SKM-1 (cell line): Measurements from ENCODE around the gene CHST2.

Experiments used
- DNase-seq: peaks from one replicate; lab custom pipeline; 2025; ENCODE audit not compliant: unreplicated experiment; lab: John Stamatoyannopoulos, UW

The CHST2 gene

GRCh38 chr3:143128227-143128955 is 8.8 kb downstream of the CHST2 start:
- no peak for DNase-seq

GRCh38 chr3:143132246-143132980 is 12.8 kb downstream of the CHST2 start:
- DNase-seq = no peak

- DNase-seq = no peak
Observed at GRCh38 chr3:143134471-143134870, 14.9 kb downstream of the CHST2 start.

GRCh38 chr3:143135150-143135549 is 15.6 kb downstream of the CHST2 start:
- DNase-seq = no peak

GRCh38 chr3:143137435-143138036 is 18.0 kb downstream of the CHST2 start:
- DNase-seq = no peak

GRCh38 chr3:143138953-143139352 is 19.4 kb downstream of the CHST2 start:
- DNase-seq = no peak

- DNase-seq = no peak
Observed at GRCh38 chr3:143139762-143140161, 20.2 kb downstream of the CHST2 start.

- no peak for DNase-seq
Observed at GRCh38 chr3:143140550-143140949, 21.0 kb downstream of the CHST2 start.

- DNase-seq = no peak
Observed at GRCh38 chr3:143142354-143142753, 22.8 kb downstream of the CHST2 start.

- DNase-seq = no peak
Observed at GRCh38 chr3:143145906-143146305, 26.3 kb downstream of the CHST2 start.

- DNase-seq = no peak
Observed at GRCh38 chr3:143146486-143147274, 27.1 kb downstream of the CHST2 start.

GRCh38 chr3:143147707-143148106 is 28.1 kb downstream of the CHST2 start:
- DNase-seq = no peak

- DNase-seq = no peak
Observed at GRCh38 chr3:143150071-143150470, 30.5 kb downstream of the CHST2 start.

GRCh38 chr3:143151004-143151731 is 31.6 kb downstream of the CHST2 start:
- DNase-seq = no peak

GRCh38 chr3:143152043-143152442 is 32.5 kb downstream of the CHST2 start:
- no peak for DNase-seq

- no peak for DNase-seq
Observed at GRCh38 chr3:143155756-143156155, 36.2 kb downstream of the CHST2 start.

GRCh38 chr3:143158014-143158988 is 38.7 kb downstream of the CHST2 start:
- DNase-seq = no peak

GRCh38 chr3:143160437-143160836 is 40.9 kb downstream of the CHST2 start:
- DNase-seq = no peak

GRCh38 chr3:143163562-143164100 is 44.1 kb downstream of the CHST2 start:
- DNase-seq = no peak
